HG02885 (cell line): Measurements from ENCODE around the gene LAMA5.

ENCODE experiments used
- ATAC-seq: cut with Tn5 transposase; IDR thresholded peaks from one replicate; pipeline ENCODE4 v1.9.1; 2021; ENCODE audit warnings: mild to moderate bottlenecking; ENCODE audit not compliant: unreplicated experiment, poor library complexity

LAMA5 gene

DNA sequence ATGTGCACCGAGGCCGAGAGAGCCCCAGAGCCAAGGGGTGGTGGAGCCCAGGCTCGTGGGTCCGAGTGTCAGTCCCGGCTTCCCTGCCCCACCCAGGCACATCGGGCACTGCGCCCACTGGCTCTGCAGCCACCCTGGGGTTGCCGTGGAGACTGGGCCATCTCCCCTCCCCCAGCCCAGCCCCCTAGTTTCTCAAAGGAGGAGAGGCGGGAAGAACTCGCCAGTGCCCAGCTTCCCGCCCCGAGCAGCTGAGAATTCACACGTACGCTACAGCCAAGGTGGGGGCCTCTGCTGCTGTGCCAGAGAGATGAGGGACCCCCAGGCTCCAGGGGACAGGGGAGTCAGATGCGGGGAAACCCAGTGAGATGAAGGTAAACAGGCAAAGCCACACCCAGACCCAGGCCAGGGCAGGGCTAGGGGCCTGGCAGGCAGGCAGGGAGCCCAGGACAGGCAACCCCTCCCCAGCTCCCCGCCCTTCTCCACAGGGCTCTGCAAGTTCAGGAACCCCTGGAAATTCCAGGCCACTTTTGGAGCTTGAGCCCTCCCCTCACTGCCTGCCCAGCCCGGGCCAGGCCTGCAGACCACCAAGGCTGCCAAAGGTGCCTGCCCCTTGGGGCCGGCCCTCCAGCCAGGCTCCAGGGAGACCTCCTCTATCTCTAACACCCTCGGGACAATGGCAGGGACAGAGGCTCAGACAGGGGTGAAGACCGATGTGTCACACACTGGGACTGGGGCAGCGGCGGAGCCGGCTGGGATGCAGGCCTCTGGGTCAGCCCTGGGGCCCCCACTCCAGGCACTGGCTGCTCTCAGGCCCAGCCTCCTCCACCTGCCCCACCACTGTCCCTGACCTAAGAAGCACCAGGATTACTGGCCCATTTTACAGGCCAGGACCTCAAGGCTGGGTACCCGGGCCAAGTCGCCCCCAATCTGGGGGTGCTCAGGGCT is 6.0 kb downstream of the LAMA5 start:
- ATAC-seq, result no peak

DNA sequence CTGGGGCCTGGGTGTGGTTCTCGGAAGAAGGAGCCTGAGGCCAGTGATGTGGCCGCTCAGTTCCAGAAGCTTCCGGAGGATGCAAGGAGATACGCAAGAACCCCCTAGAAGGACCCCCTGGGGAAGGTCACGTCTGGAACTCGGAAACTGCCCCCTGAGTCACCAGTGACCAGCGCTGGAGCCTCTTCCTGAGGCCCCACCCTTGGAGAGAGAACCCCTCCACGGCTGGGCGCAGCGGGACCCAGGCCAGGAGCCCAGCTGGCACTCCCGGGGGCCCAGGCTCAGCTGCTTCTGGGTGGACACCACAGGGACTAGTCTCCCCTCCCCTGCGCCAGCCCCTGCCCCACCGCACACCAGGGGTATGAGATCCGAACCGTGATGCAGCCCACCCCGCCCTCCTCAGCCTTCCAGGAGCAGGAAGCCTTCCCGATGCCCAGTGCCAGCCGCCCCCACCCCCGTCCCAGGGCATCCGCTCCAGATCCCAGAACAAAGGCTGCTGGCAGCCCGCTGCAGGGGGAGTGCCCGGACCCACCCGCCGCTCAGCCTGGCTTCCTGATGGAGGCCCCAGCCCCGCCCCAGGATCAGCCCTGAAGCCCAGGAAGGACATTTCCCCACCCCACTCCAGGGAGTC is 7.5 kb downstream of the LAMA5 start:
- no peak for ATAC-seq

DNA sequence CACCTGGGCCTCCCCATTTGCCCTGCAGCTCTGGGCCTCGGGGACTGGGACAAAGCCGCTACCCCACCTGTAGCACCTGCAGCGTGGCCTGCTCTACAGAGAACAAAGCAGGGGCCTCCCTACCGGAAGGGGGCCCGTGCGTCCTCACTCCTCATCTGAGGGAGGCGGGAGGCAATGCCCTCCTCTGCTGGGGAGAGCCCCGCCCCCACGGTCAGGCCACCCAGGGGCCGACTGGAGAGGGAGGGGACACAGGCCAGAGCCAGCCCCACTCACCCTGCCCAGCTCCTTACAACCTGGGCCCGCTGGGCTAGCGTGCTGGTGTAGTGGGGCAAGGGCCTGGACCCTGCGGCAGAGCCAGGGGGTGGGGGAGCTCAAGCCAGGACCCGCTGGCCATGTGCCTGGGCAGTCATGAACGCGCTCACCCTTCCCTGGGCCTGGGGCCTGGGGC is 8.0 kb downstream of the LAMA5 start:
- ATAC-seq, result no peak

DNA sequence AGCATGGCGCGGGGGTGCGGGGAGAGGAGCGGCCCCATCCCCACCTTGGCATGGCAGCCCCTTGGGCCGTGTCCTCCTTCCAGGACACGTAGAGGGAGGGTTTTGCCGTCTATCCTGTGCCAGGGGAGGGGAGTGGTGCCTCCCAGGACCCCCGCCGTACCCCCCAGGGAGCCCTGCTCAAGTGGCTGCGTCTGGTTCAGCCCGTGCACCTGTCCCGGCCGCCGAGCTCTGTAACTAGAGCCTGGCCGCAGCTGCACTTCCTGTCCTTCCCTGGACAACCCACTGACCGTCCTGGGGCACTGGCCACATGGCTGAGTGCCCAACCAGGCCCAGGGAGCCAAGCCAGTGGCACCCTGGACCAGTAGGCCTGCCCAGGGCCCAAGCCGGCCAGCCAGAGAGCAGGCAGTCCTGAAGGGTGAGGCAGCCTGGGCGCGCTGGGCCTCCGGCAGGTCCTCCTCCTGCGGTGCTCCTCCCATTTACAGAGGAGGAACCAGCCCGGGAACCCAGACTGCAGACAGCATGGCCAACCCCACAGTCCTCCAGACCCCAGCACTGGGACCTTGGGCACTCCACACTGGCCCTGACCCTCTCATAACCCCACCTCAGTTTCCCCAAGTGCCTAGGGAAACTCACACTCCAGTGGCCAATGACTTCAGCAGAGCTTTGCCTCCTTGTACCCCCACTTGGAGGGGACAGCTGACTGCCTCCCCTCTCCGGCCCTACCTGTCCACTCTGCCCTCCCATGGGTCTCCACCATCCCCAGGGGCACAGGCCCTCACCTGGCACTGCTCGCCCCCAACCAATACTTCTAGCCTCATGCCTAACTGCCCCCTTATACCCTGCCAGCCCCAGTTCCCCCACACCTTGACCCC is 8.7 kb downstream of the LAMA5 start:
- ATAC-seq, result no peak

DNA sequence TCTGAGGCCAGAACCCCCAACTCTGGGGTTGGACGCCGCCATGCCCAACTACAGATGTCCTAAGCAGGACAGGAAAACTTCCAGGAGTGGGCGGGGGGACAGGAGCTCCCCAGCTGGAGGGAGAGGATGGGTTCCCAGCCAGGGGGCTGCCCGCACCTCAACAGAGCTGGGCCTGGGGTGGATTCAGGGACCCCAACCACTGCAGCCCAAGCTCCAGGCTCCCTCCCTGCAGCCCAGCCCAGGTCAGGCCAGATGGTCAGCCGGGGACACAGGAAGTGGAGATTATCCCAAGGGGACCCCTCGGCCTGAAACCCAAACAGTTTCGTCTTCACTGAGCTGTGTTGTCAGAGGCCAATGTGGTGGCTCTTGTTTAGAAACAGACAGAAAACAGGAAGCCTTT is 9.4 kb downstream of the LAMA5 start:
- no peak for ATAC-seq

DNA sequence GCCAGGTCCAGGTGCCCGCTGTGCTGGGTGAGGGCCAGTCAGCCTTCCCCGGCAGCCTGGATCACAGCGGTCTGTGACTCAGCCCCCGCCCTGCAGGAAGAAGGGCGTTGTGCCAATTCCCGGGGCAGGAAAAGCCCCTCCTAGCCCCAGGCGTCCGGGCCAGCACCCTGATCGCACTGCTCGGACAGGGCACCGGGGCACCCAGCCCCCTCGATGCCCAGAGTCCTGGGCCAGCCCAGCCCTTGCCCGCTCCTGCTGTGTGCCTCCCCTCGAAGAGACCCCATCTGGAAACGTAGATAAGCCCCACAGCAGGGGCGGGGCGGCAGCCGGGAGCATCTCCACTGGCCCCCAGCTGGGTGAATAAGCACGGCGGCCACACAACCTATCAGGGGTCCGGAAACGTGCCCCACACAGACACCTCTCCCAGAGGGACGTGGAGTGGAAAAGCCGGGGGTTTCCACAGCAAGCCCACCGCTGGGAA is 9.9 kb downstream of the LAMA5 start:
- ATAC-seq, result no peak

DNA sequence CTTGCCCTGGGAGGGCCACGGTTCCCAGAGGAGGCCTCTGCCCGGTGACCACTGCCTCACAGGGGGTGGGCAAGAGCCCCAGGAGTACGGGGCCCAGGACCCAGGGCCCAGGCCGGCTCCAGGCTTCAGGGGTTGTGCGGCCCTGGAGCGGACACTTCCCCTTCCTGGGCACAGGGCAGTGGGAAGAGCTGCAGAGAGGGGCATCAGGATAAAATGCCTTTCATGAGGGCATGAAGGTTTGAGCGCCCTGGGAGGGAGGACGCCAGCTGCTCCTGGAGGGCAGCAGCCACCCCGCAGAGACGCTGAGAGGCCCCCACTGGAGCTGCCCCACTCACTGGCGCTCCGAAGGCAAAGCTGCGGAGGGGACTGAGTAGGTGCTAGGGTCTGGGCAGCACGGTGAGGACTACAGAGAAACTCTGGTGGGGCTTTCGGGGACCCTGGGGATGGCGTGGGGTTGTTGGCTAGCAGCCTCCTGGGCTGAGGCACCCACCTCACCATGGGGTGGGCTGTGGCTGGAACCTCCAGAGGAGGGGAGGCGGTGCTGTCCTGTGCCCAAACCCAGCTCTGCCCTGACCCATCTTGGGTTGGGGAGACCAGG is 10.4 kb downstream of the LAMA5 start:
- ATAC-seq, result no peak

DNA sequence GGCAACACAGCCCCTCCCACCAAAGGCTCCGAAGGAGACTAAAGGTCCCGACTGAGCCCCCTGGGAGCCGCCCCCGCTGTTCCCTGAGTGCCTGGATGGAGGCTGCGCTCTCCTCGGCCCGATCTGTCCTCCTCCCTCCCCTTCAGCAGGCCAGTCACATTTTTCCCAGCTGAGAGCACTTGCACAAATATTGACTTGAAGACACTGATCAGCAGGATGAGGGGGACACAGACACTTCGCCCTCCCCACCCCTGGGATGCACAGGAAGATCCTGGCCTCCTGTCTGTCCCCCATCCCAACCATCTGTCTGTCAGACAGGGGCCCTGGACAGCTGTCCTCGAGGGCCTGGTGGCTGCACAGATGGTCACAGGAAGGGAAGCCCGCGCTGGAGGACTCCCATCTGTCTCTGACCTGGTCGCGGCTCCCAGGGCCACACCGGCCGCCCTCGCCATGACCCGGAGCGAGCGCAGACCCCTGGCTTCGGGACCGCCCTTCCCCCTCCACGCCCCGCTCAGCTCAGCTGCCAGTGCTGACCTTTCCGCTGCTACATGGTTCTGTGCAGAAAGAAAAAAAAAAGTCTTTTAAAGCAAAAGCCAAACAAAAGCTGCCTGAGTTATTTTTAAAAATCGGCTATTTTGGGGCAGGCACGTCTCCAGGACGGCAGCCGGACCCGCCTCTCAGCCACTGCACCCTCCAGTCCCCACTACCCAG is 11.1 kb downstream of the LAMA5 start:
- ATAC-seq, result no peak

DNA sequence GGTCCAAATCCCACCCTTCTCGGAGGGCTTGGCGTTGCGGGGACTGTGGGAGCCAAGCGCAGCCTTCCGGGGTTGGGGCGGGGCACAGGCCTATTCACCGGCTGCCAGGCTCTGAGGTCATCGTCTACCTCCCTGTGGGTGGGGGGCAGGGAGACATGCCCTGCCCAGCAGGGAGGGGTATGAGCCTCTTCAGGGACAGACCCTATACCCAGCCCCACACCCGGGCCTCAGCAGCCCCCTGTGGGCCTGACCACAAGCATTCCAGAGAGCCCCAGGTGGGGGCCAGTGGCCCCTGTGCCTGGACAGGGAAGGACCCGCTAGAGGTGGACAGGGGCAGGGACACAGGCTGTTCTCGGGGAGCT is 11.6 kb downstream of the LAMA5 start:
- ATAC-seq, result no peak

DNA sequence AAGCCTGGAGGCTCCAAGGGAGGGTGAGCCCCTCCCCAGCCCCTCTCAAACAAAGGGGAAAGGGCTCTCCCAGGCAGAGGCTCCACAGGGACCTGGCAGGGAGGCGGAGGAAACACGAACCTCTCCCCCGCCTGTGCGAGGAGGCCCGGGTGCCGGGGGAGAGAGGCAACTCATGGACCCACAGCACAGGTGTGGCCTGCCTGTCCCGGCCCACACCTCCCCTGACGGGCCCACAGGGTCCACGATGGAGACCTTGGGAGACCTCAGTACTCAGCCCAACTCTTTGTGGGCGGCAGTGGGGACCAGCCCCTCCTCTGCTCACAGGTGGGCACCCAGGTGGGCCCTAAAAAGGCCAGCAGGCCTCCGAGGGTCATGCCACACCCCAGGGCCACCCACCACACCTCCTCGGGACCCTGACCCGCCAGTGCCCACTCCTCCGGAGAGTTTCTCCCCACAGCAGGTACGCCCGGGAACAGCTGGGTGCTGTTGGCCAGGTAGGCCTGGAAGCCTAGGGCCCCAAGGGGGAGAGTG is 12.2 kb downstream of the LAMA5 start:
- no peak for ATAC-seq

DNA sequence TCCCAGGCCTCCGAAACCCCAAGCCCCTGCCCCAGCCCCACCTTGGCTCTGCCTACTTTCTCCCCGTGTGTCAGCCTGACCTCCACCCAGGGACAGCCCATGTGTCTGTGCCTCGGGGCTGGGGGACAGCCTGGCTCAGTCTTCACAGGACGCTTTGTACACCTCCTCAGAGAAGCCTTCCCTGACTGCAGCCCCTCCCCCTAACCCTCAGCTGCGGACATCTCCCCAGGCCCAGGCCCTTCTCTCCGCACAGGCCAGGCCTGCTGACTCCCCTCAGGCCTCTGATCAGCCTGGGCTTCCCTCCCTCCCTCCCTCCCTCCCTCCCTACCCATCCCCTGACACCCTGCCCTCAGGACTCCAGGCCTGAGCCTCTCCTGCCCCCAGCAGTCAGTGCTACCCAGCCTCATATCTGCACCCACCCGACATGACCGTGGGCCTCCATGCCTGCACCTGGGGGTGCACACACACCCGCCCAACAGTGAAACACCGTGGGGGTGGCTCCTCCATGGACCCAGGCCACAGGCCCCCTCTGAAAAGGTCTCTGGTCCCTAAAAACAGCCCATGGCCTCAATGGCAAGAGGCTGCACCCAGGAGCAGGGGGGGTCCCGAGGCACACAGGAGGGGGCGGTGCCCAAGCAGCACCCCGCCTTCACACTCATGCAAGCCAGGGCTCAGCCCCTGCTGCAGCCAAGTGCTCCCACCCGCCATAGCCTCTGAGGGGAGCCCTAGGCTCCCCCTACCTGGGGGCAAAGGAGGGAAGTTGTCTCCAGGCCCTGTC is 12.9 kb downstream of the LAMA5 start:
- ATAC-seq, result no peak

DNA sequence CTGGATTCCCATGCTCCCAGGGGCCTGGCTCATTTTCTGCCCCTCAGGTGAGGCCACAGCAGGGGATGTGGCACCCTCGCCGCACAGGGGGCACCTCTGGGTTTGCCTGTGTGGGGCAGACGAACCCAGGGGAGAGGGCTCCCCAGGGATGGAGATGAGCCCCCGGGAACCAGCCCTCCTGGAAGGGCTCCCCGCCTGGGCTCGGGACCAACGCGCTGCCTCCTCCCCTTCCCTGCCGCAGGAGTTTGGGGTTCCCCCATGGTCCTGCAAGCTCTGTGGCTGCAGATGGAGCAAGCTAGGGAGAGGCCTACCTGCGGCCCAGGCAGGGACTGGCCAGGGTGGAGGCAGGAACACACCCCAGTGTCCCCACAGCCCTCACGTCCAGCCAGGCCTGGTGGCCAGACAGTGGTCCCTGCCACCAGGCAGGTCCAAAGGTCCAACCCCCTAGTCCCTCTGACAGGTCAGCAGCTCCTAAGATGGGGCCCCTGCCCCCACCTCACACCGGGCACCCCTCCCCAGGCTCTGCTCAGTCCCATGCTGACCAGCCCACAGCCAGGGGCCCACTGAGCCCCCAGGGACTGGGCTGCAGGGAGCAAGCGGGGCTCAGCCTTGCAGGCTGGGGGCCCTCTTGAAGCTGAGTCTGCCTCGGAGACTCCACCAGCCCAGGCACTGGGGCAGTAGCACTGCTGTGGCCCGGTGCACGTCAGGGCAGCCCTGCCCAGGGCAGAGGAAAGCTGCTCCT is 13.7 kb downstream of the LAMA5 start:
- no peak for ATAC-seq

DNA sequence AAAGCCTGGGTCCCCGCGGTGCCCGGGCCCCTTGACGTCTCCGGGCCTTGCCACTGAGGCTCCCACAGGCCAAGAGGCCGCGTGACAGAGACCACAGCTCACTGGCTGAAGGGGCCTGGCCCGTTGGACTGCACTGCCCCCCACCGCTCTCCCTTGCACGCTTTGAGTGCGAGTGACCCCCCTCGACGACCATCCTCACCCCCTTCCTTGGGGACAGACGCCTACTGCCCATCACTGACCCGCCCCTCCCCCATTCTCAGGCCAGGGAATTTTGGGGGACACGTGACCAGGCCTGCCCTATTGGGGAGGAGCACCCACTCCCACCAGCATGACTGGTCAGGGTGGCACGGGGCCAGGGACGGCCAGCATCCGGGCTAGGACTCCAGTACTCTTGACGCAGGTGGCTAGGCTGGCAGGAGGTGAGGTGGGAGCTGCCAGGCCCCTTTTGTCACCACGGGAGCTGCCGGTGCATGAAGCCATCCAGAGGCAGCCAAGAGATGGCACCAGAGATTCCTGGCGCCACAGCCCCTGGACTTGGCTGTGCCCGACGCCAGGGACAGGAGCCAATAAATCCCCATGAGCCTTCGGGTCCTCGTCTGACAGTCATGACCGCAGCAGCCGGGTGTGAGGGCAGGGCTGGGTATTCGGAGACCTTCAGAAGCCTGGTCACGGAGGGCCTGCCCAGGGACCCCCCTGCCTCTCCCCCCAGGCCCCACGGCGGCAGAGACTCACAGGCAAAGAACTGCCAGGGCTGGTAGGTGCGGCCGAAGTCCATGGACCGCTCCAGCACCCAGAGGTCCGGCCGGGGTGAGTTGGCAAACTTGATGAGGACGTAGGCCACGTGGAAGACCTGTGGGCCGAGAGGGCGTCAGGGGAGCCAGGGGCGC is 14.5 kb downstream of the LAMA5 start:
- ATAC-seq, result no peak

DNA sequence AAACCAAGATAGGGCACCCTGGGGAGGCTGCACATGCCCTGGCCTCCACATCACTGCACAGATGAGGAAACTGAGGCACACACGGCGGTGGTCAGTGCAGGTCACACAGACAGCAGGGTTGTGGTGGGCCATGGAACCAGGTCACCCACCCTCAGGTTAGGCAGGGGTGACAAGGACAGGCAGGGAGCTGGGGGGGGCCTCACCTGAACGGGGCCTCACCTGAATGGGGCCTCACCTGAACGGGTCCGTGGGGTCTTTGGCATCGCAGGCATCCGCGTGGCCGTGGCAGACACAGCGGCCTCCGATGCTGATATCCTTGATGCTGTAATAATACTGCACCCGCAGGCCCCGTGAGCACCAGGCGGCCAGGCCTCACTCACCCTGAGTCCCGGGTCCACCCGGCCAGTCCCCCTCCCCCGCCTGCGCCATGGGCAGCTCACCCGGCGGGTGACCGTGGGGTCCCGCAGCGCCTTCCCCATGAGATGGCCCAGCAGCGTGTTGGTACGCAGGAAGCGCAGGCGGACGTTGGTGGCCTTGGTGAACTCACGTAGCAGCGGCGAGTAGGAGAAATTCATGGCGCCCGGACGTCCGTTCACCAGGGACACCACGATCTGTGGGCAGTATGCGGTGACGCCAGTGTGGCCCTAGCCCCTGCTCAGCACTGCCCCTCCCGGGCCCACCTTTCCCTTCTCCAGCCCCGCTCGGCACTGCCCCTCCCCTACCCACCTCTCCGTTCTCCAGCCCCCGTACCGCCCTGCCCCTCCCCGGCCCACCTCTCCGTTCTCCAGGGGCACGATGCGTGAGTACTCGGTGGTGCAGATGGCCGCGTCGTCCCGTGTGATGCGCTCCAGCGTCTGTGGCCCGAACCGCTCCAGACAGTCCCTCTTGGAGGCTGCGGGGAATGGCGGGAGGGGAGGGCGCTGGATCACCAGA is 15.4 kb downstream of the LAMA5 start:
- ATAC-seq, result no peak

DNA sequence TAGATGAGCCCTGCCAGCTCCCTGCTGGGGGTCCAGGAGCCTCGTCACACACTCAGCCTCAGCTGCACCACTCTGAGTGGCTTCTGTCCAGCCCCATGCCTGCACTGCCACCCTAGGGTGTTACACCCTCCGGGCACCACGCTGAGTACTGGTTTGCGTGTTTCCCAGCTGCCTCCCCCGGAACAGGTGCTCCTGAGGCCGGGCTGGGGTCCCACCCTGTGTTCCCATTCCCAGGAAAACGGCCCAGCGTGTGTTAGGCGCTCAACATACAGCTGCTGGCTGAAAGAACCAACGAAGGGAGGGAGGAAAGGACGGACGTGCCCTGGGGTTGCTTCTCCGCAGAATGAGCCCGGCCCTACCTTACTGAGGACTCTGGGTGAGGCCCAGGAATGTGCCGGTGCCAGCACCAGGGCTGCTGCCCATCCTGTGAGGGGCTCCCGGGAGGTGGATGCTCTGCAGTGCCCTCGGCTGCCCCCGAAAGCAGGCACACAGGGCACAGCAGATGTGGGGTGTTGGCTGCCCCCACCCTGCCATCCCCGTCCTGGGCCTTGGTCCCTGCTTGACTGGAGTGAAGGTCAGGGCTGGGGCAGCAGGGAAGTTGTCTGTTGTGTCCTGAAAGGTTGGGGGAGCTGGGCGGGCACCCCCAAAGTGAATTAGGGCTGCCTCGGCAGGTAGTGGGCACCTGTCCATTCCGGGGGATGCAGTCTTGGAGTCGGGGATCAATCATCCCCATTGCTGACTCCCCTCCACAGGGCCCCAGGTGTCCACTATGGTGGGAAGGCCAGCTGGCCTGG is 16.3 kb downstream of the LAMA5 start:
- ATAC-seq, result no peak
